ENCODE data around the gene SCD5.
A peak's percentile ranks its signal among the peaks of the same experiment; 100 is the strongest.

Gene SCD5

DNA sequence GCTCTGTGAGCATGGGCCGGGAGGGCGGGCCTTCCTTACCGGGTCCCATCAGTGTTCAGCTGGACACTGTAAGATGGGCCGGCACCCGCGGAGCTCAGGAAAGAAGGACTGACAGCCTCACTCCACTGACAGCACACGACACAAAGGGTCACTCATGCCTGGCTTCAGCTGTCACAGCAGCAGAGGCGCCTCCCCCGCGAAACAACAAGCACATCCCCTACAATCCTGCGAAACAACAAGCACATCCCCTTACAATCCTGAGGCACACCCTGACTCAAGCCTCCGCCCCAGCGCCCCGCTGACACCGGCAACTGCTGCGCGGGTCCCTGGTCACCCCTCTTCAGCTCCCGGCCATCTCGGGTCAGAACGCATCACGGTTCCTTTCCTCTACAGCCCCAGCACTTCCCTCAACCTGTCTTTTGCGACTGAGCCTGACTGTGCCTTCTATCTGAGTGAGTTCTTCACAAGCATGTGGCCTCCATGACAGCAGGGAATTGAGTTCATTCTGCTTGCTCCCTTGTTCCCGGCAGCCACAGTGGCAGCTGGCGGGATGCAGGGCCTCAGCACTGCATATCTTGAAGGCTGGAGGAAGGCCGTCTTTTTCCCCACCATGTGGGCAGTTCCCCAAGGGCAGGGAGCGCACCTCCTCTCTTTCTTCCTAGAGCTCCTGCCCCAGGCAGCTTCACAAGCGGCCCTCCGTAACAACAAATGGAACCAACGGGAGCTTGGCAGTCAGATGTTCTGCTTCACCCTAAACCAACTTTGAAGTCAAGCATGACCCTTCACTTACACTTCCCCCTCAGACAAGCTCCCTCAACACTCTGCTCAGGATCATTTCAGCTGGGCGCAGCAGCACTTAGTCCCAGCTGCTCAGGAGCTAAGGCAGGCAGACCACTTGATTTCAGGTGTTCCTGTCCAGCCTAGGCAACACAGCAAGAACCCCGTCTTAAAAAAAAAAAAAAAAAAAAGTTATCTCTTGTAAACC is 39.6 kb downstream of the SCD5 start:
- no peak for DNase-seq

DNA sequence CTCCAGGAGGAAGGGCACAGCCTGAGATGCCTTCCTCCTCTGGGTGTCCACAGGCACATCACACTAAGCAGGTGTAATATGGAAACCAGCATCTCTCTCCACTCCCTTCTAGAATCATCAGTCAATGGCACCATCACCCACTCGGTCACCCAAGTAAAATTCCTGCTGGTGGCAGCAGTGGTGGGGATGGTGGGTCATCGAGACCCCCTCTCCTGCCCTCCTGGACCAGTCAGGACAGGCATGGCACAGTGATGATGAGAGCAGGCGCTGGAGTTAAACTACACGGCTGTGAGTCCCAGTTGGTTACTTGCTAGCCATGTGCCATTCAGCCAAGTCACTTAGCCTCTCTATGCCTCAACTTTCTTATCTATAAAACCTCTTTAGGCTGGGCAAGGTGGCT is 42.5 kb downstream of the SCD5 start:
- DNase-seq, result no peak

DNA sequence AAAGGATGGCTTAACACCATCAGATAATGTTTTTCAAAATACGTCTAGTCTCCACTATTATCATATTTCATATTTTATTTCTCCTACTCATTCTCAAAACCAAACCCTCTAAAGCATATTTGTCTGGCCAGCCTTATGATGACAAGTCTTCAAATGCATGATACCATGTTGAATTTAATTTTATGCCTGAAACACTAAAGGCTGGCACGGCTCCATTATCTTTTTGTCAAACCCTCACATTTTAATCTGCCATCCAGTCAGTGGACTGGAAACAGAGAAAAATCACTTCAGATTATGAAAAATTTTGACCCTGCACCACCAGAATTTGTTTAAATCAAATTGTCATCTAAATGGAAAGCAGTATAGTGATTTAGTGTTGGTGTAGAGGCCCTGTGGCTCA is 42.9 kb downstream of the SCD5 start:
- DNase-seq, result no peak

DNA sequence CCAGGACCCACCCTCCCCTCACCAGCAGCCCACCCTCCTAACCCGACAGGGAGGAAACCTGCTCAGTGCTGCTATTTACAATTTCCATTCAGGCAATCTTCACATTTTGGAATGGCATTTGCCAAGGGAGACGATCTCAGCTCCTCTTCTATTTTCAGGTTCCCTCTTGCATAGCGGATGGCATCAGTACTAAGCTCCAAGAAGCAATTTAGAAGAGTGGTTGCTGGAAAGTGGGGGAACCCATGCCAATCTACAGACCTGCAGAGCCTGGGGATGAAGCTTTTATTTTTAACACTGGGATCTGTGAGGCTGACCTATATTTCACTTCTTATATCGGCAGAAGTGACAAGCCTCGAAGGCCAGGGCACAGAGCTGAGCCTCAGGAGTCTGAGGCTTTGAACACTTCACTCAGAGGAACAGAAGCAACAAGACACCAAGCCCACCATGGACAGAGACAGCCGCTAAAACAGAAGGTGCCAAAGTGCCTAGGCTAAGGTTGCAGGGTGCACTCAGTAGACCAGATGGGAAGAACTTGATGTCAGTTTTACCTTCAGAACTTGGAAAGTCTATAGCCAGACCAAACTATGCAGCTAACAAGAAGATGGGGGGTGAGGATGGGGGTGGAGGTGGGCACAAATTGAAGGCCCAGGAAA is 44.0 kb downstream of the SCD5 start:
- no peak for DNase-seq

- no peak for DNase-seq
Observed at GRCh38 chr4:82753725-82754410, 44.7 kb downstream of the SCD5 start.

GRCh38 chr4:82753238-82753637 is 45.4 kb downstream of the SCD5 start:
- no peak for DNase-seq

- DNase-seq, result no peak
Observed at GRCh38 chr4:82748810-82749470, 49.7 kb downstream of the SCD5 start.

- DNase-seq, result no peak
Observed at GRCh38 chr4:82747686-82748575, 50.7 kb downstream of the SCD5 start.

GRCh38 chr4:82746705-82747574 is 51.7 kb downstream of the SCD5 start:
- DNase-seq, result no peak

GRCh38 chr4:82745173-82745842 is 53.3 kb downstream of the SCD5 start:
- DNase-seq, result no peak

DNA sequence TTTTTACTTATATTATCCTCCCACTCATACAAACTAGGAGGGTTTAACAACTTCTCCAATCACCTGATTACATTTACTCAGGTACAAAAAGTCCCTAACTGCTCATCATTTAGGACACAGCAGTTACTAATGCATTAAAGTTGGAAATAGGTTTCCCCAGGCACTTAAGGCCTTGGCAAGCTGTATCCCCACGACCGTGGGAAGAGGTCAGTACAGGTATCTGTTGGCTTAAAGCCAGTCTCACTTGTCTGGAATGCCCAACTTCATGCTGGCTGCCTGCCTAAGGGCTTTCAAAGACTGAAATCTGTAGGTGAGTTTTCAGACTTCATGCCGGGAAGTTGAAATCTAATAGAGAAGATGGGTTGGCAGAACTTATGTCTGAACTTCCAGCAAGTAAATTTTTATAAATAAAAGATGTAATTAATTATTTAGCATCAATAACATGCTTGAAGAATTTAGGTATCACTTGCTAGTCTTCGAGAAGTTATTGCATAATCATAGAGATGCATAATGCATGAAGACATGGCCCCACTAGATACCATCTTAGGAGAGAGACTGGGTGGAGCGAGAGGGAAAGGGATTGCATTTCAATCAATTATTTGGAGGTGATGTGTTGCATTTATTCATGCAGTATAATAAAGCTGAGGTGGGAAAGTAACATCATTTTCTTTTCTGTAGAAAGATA is 54.2 kb downstream of the SCD5 start:
- no peak for DNase-seq

DNA sequence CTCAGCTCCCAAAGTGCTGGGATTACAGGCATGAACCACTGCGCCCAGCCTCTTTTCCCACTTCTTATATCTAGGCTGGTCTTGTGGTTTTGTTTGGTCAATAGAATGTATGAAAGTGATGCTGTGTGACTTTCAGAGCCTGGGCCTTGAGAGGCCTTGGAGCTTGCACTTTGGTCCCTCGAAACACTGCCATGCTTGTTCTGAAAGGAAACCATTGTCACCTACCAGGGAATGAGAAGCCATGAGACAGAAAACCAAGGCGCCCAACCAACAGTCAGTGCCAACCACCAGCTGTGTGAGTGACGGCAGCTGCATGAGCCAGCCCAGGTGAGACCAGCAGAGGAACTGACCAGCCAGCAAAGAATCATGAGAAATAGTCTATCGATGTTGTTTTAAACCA is 57.4 kb downstream of the SCD5 start:
- DNase-seq, result no peak

DNA sequence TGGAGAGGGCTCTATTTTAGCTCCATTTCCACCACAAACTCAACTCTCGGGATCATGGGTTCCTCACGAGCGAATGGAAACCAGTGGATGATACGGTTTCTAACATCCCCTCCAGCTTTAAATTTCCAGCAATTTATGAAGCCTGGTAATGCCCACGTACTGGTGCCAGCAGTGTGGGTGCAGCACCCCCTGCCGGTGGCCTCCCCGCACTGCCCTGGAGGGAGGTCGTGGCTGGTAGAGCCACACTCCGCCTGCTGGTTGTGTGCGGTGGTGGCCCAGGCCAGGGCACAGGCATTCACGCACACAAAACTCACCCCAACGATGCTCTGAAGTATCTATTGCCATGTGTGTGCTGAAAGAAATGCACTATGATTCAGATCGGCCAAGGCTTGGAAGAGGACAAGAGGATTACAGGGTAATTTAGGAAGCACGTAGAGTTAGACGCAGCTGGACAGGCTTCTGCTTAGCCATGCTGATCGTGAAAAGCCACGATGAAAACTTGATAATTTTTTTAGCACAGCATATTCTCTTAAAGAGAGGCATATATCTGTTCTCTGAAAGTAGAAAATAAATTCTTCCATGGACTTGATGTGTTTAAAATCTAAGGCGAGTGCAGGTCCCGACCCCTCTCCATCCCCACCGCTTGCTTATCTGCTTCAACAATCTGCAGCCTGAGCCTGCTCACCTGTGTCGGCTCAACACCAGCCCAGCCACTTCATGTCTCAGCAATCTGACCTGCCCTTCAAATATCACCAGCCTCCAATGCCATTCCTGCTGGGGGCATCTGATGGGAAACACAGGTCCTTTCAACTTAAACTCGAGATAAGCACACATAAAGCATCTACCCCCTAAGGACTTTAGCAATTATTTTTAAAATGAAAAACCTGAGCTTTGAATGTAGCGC is 59.1 kb downstream of the SCD5 start:
- DNase-seq, result peak; percentile 17

DNA sequence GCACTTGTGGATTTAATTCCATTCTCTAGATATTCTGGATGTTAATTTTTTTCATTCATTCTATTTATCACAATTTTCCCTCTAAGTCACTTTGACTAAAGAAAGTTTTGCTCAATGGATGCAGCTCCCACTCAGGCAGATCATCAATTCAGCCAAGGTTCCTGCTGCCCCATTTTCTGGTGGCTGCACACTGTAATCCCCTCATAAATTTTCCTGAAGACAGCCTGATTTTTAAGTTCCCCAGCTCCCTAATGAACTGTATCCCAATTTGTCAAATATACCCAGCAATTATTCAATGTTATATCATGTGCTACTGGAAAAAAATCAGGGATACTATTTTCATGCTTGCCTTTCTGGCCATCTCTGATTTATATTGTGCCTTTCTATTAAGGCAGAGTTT is 61.2 kb downstream of the SCD5 start:
- DNase-seq, result no peak

- no peak for DNase-seq
Observed at GRCh38 chr4:82733636-82734035, 65.0 kb downstream of the SCD5 start.

GRCh38 chr4:82728301-82728700 is 70.3 kb downstream of the SCD5 start:
- DNase-seq, result no peak

- DNase-seq, result no peak
Observed at GRCh38 chr4:82726596-82726995, 72.0 kb downstream of the SCD5 start.

- DNase-seq, result no peak
Observed at GRCh38 chr4:82721819-82722423, 76.7 kb downstream of the SCD5 start.

Data from activated T-cell treated with anti-CD3 and anti-CD28 coated beads for 4 hours (primary cell).